ENCODE results near the gene PNPLA8.
"Not testable (repeated sequence)": the region's sequence is repeated elsewhere in the genome, so short reads cannot be mapped to it uniquely, and the experiment has no call there.

Gene PNPLA8, protein sequence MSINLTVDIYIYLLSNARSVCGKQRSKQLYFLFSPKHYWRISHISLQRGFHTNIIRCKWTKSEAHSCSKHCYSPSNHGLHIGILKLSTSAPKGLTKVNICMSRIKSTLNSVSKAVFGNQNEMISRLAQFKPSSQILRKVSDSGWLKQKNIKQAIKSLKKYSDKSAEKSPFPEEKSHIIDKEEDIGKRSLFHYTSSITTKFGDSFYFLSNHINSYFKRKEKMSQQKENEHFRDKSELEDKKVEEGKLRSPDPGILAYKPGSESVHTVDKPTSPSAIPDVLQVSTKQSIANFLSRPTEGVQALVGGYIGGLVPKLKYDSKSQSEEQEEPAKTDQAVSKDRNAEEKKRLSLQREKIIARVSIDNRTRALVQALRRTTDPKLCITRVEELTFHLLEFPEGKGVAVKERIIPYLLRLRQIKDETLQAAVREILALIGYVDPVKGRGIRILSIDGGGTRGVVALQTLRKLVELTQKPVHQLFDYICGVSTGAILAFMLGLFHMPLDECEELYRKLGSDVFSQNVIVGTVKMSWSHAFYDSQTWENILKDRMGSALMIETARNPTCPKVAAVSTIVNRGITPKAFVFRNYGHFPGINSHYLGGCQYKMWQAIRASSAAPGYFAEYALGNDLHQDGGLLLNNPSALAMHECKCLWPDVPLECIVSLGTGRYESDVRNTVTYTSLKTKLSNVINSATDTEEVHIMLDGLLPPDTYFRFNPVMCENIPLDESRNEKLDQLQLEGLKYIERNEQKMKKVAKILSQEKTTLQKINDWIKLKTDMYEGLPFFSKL

DNA sequence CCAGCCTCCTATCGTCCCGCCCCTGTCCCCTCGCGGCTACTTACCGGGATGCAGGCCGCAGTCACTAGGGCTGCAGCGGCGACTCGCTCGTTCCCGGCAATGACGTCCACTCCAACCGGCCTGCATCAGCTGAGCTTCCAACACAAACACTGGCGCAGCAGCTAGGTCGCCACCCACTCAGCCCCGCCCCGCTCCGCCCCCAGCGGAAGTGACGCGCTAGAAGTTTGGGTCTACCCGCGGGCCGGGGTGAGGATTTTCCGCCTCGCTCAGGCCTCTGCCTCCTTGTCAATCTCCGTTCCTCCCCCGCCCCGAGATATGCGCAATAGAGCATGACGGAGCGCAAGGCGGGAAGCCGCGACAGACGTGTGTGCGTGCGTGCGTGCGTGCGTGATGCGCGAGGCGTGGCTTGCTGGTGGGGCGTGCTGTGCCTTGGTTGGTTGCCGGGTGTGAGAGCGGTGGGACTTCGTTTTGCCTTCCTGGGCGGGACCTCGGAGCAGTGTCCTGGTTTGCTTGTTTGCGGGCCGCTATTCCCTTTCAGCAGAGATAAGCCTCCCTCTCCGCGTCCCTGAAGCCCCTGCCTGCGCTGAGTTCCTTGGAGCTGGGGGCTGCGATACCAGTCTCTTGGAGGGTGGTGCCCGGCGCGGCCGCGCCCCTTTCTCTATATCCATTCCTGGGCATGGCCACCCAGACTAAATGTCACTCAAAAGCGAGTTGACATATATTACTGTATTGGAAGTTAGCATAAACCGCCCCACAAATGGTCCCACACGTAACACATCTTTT, at the start of gene PNPLA8:
Gene PNPLA8, minus strand, starts transcription at position 151 of the 783 bp plus-strand sequence. CDS start 10,644 bp downstream, outside the sequence.
- DNase-seq = peak; percentile 100

DNA sequence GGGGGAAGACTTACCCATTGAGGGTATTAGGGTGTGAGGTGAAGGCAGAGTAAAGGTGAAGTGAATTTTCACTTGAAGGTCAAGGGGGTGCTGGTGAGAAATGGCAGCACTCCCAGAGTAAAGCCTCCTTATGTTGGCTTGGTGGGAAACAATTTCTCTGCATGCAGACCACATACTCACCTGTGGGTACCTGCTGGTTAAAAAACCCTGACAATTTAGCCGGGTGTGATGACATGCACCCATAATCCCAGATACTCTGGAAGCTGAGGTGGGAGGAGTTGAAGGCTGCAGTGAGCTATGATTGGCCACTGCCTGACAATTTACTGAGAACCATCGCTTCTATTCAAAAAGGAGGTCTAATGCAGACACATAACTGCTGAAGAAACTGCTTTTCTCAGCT, 49.2 kb upstream of the PNPLA8 start:
- DNase-seq = no peak

DNA sequence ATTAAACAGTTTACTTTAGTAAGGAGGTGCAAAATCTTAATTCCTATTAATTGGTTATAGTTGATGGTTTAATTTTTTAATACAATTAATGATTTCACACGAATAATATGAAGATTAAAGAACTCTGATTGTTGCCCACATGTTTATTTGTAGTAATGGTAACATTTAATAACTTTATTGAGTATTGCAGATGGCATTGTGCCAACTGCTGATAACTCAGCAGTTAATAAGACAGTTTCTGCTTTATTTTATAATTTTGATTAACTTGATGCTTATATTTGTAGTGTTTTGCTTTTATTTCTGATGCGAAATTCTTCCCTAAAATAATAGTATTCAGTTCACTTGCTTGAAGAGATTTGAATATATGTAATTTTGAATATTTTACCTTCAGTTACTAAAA, 46.5 kb upstream of the PNPLA8 start:
- DNase-seq = no peak

DNA sequence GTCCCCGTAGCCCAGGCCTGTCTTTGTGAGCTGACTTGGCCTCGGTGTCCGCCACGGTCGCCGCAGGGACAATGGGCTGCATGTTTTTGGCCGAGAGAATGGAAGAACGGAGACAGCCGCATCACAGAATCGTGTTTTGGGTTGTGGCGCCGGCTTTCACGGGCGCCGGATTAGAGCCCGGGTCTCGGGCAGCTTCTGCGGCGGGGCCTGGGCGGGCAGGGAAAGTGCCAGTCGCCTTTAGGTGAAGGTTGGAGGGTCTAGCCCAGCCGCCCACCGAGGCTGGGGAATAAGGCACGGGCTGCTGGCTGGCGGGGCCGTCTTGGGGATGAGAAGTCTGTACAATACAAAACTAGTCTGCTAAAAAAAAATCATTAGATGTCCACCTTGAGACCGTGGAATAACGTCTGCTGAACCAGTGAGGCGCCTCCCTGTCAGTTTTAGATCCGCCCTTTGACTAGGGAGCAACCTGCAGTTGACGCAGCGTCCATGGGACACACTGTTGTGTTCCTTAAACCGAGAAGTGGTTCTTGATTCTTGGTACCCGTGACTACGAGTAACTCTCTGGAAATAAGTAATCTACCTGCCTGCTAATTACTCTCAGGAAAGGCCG, 44.3 kb upstream of the PNPLA8 start:
- peak; percentile 24 for DNase-seq

DNA sequence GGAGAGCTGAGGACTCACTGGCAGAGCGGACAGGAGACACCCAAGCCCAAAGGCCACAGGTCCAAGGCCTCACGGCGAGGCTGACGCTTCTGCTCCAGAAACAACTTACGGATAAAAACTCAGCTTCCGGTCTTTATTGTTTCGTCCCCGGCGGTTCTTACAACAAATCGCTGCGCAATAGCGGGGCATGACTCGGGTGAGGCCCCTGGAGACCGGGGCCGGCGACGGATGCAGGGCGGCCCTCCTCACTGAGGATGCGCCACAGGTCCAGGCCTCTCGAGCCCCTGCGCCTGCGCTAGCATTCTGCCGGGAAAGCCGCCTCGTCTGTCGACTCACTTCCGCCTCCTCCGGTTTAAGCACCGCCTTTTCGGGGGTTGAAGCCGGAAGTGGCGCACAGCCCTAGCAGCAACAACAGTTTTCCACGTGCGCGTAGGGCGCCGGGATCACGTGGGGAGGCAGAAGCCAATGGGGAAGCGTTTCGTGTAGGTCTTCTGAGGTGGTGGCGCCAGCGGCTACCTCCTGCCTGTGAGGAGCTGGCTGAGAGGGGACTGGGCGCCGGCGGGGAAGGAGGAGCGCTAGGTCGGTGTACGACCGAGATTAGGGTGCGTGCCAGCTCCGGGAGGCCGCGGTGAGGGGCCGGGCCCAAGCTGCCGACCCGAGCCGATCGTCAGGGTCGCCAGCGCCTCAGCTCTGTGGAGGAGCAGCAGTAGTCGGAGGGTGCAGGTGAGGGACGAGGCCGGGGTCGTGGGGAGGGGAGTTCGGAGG, 43.6 kb upstream of the PNPLA8 start, which contains the start of the genes DNAJB9 and THAP5:
Gene DNAJB9, plus strand, starts transcription at position 494 of the 765 bp plus-strand sequence. CDS start 1,853 bp downstream, outside the sequence.
Gene THAP5, minus strand, starts transcription at position 326 of the 765 bp plus-strand sequence. Its CDS starts 137 bp downstream, at position 189.
- DNase-seq = peak; percentile 99

DNA sequence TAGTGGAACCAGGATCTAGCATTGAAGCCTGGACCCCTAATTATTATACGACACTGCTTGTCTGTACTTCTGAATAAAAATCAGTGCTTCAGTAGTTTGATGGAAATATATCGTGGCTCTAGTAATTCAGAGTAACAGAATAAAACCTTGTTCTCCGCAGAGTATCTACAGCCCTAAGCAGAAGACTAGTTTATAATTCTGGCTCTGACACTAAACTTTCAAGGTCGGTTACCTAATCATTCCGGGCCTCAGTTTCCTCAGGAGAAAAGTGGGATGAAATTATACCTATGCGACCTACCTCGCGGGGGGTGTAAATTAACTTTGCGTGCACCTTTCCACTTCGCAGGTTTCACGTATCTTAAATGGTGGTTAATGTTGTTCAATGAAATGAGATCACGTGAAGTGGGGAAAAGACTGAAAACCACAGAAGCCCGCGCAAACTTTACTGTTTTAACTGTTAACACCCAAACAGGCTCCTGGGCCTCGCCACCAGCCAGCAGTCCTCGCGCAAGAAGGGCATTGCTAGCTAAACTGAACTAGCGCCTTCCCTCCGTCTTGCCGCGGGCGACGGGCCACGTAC, 43.0 kb upstream of the PNPLA8 start:
- no peak for DNase-seq

DNA sequence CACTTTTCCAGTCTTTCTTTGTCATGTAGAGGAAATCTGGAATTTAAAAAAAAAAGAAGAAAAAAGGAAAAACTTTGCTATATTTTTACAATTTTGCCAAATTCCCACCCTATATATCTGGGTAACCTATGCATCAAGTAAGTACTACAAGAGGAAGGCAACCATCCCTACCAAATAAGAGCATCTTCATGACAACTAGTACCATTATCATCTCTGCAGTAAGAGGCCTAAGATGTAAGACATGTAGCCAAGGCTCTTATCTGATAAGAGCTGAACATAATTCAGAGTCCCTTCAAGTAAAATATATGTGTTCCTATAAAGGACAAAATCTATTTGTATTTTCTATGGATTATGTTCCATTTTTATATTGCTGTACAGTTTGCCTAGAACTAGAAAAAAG, 40.1 kb upstream of the PNPLA8 start:
- DNase-seq = no peak

DNA sequence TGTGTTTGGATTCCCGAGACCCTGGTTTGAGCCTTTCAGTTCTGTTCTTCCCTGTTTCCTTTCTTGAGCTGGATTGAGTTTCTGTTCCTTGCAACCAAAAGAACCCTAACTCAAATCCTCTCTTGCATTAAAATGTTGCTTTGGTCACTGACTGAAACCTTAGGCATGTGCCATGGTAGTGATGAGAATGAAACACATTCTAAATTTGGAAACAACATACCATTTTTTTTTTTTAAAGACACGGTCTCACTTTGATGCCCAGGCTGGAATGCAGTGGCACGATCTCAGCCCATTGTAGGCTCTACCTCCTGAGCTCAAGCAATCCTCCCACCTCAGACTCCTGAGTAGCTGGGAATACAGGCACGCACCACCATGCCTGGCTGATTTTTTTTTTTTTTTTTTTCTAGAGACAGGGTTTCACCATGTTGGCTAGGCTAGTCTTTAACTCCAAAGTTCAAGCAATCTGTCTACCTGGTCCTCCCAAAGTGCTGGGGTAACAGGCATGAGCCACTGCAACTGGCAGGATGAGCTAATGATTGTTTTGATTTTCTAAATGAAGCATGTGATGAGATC, 35.2 kb upstream of the PNPLA8 start:
- DNase-seq = no peak

DNA sequence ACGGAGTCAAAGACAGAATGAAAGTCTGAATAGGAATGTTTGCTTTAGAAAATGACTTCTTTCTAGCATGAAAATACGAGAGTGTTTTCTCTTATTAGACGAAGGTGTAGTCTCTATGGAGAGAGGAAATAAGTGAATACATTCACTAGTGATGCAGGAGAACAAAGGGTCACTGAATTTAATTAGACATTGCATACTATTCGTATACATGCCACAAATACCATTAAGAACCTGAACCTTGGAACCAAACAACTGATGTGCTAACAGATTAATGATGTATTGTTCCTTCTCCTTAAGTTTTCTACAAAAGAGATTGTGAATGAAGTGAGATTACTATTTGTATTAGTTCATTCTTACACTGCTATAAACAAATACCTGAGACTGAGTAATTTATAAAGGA, 33.3 kb upstream of the PNPLA8 start:
- no peak for DNase-seq

DNA sequence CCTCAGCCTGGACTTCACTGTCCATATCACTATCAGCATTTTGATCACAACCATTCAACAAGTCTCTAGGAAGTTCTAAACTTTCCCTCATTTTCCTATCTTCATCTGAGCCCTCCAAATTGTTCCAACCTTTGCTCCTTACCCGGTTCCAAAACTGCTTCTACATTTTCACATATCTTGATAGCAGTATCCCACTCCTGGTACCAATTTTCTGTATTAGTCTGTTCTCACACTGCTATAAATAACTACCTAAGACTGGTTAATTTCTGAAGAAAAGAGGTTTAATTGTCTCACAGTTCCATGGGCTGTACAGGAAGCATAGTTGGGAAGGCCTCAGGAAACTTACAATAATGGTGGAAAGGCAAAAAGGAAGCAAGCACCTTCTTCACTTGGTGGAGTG, 31.7 kb upstream of the PNPLA8 start:
- DNase-seq = no peak

DNA sequence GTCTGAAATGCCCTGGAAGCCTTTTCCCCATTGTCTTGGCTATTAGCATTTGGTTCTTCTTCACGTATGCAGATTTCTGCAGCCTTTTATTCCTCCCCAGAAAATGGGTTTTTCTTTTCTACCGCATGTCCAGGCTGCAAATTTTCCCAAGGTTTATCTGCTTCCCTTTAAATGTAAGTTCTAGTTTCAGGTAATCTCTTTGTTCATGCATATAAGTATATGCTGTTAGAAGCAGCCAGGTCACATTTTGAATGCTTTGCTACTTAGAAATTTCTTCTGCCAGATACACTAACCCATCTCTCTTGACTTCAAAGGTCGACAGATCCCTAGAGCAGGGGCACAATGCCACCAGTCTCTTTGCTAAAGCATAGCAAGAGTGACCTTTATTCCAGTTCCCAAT, 31.3 kb upstream of the PNPLA8 start:
- DNase-seq = no peak

DNA sequence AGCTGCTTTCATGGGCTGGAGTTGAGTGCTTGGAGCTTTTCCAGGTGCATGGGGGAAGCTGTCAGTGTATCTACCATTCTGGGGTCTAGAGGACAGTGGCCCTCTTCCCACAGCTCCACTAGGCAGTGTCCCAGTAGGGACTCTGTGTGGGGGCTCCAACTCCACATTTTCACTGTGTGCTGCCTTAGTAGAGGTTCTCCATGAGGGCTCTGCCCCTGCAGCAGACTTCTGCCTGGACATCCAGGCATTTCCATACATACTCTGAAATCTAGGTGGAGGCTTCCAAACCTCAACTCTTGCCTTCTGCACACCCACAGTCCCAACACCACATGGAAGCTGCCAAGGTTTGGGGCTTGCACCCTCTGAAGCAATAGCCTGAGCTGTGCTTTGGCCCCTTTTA, 30.7 kb upstream of the PNPLA8 start:
- DNase-seq = not testable (repeated sequence)

DNA sequence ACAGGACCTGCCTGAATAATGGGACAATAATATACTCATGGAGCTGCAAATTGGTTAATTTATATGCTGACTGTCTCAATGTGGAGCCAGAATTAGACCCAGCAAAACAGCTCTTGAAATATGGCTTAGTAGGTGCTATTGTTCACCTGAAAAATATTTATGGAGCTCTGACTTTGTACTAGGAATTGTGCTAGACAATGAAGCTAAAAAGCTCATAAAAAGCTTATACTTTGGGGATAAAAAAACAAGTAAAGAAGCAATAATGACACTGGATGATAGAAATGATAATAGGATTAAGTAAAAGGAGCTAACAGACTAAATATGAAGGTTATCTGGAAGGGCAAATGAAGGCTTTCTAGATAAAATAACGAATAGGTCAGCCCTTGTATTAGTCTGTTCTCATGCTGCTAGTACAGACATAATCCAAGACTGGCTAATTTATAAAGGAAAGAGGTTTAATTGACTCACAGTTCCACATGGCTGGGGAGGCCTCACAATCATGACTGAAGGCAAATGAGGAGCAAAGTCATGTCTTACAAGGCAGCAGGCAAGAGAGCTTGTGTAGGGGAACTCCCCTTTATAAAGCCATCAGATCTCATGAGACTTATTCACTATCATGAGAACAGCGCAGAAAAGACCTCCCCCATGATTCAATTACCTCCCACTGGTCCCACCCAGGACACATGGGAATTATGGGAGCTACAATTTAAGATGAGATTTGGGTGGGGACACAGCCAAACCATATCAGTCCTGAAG, 22.4 kb upstream of the PNPLA8 start:
- DNase-seq = not testable (repeated sequence)

DNA sequence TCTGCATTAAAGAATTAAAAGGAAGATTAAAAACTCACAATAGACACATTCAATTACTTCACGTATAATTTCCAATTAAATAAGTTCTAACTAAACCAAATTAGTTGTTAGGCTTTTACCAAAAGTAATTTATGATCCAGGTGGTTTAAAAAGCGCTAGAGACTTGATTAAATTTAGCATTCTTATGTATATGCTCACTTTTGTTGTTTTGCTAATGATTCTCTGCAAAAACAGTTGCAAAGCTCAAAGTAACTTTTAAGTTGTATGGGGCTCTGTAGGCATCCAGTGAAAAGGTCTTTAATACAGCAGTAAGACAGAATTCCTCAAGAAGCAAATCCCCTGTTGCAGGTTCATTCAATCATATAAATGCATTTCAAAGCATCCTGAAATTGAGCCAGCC, 15.5 kb upstream of the PNPLA8 start:
- DNase-seq = no peak

DNA sequence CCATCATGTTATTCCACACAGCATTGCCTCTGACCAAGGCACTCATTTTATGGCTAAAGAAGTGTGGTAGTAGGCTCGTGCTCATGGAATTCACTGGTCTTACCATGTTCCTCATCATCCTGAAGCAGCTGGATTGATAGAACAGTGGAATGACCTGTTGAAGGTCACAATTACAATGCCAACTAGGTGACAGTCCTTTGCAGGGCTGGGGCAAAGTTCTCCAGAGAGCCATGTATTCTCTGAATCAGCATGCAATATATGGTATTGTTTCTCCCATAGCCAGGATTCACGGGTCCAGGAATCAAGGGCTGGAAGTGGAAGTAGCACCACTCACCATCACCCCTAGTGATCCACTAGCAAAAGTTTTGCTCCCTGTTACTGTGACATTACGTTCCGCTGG, 12.8 kb upstream of the PNPLA8 start:
- DNase-seq = not testable (repeated sequence)

DNA sequence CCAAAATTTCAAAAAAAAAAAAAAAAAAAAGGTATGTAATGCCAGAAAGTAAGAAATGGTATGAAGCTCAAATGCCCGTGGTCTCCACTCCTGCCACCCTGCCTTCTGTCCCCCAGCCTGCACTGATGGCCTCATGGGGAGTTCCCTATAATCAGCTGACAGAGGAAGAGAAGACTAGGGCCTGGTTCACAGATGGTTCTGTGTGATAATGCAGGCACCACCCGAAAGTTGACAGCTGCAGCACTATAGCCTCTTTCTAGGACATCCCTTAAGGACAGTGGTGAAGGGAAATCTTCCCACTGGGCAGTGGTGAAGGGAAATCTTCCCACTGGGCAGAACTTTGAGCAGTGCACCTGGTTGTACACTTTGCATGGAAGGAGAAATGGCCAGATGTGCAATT, 12.3 kb upstream of the PNPLA8 start:
- not testable (repeated sequence) for DNase-seq

DNA sequence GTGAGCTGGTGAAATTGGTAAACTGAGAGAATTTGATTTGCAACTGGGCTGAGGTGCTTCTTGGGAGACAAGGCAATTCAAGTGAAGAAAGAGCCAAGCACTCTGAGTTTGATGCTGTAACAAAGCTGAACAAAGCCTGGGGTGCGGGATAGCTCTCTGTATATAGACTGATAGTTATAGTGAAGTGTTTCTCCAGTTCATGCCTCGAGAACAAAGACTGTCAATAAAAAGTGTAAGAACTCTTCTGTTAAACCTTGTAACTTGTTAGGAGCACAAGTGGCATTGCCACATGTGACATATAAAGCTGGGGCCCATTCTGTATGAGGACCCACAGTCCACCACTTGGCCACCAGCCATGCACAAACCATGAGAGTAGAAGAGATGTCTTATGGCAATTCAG, 11.3 kb upstream of the PNPLA8 start:
- DNase-seq = no peak

DNA sequence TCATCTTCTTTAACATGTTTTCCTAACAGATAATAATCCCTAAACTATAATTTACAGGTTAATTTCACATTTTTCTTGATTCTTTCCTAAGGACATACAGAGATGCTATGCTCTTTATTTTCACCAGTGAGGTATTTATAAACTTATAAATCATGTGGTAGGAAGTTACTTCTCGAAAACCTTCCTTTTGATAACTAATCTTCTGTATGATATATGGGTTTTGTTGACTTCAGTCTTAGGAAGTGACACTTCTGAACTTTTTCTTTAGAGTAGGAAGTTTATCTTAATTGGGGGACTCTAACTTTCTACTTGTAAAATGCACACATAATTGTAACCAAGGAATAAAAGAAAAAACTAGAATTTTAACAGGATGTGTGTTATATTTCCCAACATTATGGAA, 9.8 kb upstream of the PNPLA8 start:
- DNase-seq = no peak

DNA sequence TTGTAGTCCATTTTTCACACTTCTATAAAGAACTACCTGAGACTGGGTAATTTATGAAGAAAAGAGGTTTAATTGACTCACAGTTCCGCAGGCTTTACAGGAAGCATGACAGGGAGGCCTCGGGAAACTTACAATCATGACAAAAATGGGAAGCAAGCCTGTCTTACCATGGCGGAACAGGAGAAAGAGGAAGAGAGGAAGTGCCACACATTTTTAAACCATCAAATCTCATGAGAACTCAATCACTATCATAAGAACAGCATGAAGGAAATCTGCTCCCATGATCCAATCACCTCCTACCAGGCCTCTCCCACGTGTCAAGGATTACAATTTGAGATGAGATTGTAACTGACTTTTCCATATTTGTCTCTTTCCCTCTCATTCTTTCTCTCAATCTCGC, 9.3 kb upstream of the PNPLA8 start:
- DNase-seq = no peak

DNA sequence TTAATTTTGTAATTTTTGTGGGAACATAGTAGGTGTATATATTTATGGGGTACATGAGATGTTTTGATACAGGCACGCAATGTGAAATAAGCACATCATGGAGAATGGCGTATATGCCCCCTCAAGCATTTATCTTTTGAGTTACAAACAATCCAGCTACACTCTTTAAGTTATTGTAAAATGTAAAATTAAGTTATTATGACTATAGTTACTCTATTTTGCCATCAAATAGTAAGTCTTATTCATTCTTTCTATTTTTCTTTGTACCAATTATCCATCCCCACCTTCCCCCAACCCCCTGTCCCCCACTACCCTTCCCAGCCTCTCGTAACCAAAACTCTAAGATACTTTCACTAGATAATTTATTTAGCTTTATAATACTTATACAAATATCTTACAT, 7.8 kb upstream of the PNPLA8 start:
- no peak for DNase-seq

All from activated CD4-positive, alpha-beta T cell treated with anti-CD3 and anti-CD28 coated beads, Interleukin-2, amount 50 U/mL, for 1 hour (primary cell).